BLaER1 treated with 17β-estradiol and CSF1 and Interleukin-3, amounts not matched to agents 10 nM and 100 nM (cell line): ENCODE results near the gene INSC.

Experiments used
- H3K27ac ChIP-seq, 11 experiments: shearing (Covaris generic); formaldehyde crosslinking; 2 replicates each; pipeline ENCODE4 v1.8.1; 2022
- H3K27me3 ChIP-seq, 11 experiments: shearing (Covaris generic); formaldehyde crosslinking; 2 replicates each; pipeline ENCODE4 v1.8.1; 2022
- H3K36me3 ChIP-seq, 11 experiments: shearing (Covaris generic); formaldehyde crosslinking; 2 replicates each; pipeline ENCODE4 v1.8.1; 2022
- H3K4me1 ChIP-seq, 10 experiments: shearing (Covaris generic); formaldehyde crosslinking; 2 replicates each; pipeline ENCODE4 v1.8.1; 2022
- H3K4me2 ChIP-seq, 11 experiments: shearing (Covaris generic); formaldehyde crosslinking; 2 replicates each; pipeline ENCODE4 v1.8.1; 2022
- H3K4me3 ChIP-seq, 10 experiments: shearing (Covaris generic); formaldehyde crosslinking; 2 replicates each; pipeline ENCODE4 v1.8.1; 2022
- H3K9ac ChIP-seq, 11 experiments: shearing (Covaris generic); formaldehyde crosslinking; 2 replicates each; pipeline ENCODE4 v1.8.1; 2022
- H3K9me3 ChIP-seq, 11 experiments: shearing (Covaris generic); formaldehyde crosslinking; replicated peaks in 1 of 11; 2 replicates each; pipeline ENCODE4 v1.8.1; 2022
- H4K20me1 ChIP-seq, 11 experiments: shearing (Covaris generic); formaldehyde crosslinking; 2 replicates each; pipeline ENCODE4 v1.8.1; 2022
- Cebpa-rat ChIP-seq, 11 experiments: shearing (Covaris generic); IDR thresholded peaks; 2 replicates each; pipeline ENCODE4 v1.8.1; 2022

The INSC gene

DNA sequence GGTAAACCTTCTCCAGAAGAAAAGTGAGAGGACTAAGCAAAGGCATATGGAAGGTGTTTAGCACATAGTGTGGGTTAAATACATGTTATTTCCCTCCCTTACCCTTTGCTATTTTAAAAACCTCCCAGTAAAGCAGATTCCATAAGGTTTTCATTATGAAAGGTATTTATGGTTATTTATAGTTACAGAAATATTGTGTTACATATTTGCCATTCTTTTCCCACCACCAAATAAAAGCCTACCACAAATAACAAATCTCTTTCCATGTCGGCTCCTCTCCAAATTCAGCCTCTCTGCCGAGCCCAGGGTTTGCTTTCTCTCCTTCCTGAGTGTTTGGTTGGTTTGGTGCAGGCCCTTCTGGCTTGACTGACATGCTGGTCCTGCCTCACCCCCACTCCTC lies 64.4 kb downstream of the INSC start:
- Histone ChIP-seq H3K4me2 (no peak overlapping the region), H3K9me3 (no peaks in the 10 kb centered on the region), H3K4me3 (no peak overlapping the region), H3K27ac (no peak overlapping the region), H3K4me1 (peaks cover 0 to 5% (median 0%) of the 10 kb centered on the region in 10 experiments; a peak in 2 of 20 replicates), H3K27me3 (no peaks in the 10 kb centered on the region), H4K20me1 (no peaks in the 10 kb centered on the region), H3K36me3 (no peaks in the 10 kb centered on the region), H3K9ac (no peak overlapping the region)
- no peak for TF ChIP-seq Cebpa-rat (IDR thresholded peaks at IDR 0.05)

DNA sequence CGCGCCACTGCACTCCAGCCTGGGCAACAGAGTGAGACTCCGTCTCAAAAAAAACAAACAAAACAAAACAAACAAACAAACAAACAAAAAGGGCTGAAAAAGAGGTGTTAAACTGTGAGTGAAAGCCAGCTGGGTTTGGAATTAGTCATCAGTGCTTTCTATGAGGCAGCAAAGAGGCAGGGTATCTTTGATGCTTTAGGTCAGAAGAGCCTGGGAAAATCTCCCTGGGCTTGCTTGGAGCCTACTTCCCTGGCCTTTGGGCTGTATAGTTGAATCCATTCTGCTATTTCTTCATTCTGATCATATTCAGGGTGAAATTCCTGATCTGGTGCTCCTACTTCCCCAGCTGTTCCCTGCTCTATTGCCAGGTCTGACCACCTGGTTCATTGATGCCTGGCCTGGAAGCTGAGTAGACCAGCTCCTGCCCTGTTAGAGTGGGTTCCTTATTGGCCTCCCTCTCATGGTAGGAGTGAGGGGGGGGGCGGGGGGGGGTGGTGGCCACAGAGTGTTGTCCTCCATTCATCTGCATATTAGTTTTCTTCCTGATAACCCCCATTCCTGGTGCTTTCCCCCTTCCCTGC lies 65.6 kb downstream of the INSC start:
- H3K27ac ChIP-seq: no peak overlapping the region
- H3K36me3 ChIP-seq: no peaks in the 10 kb centered on the region
- no peak overlapping the region for H3K9ac ChIP-seq
- no peak overlapping the region for H3K4me2 ChIP-seq
- peaks cover 0 to 5% (median 0%) of the 10 kb centered on the region in 10 experiments; a peak in 2 of 20 replicates for H3K4me1 ChIP-seq
- H3K27me3 ChIP-seq: no peaks in the 10 kb centered on the region
- no peak overlapping the region for H3K4me3 ChIP-seq
- no peaks in the 10 kb centered on the region for H3K9me3 ChIP-seq
- H4K20me1 ChIP-seq: no peaks in the 10 kb centered on the region
- no peak for TF ChIP-seq Cebpa-rat (IDR thresholded peaks at IDR 0.05)

DNA sequence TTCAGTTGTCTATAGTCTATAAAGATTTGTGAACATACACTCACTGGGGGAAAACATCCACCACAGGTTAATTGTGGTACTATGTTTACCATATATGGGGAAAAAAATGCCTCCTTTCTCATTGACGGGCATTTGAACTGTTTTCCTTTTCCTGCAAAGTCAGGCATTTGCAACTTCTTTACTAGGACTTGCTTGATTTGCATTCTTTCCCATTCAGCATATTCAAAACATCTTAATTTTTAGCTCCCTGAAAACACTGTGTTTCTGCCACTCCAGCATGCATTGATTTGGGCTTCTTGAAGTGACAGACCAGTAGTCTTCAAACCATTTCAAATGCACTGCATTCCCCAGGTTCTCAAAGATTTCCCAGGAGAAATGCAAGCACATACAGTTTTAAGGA lies 67.6 kb downstream of the INSC start:
- TF ChIP-seq Cebpa-rat (IDR thresholded peaks at IDR 0.05): no peak
- H3K4me1 ChIP-seq: no peaks in the 10 kb centered on the region
- no peaks in the 10 kb centered on the region for H4K20me1 ChIP-seq
- no peaks in the 10 kb centered on the region for H3K36me3 ChIP-seq
- H3K4me2 ChIP-seq: no peak overlapping the region
- no peak overlapping the region for H3K27ac ChIP-seq
- no peaks in the 10 kb centered on the region for H3K27me3 ChIP-seq
- H3K9me3 ChIP-seq: no peaks in the 10 kb centered on the region
- no peak overlapping the region for H3K4me3 ChIP-seq
- no peak overlapping the region for H3K9ac ChIP-seq

DNA sequence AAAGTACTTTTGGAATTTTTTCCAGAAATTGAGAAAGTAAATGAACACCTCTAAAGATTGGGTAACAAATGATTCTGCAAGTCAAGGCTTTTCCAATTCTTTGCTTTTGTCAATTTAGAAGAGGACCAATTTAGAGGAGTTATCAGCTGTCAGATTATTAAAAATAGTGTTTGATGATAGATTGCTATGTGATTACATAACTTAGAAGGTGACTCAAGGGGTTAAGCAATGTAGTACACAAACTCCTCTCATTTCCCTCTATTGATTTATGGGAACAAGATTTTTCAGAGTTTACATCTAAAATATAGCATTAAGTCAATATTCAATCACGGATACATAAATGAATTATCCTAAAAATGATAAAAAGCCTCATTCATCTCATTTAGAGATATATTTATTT lies 70.3 kb downstream of the INSC start:
- Histone ChIP-seq H3K4me3 (no peak overlapping the region), H3K4me2 (no peak overlapping the region), H3K4me1 (no peaks in the 10 kb centered on the region), H3K27me3 (no peaks in the 10 kb centered on the region), H3K36me3 (no peaks in the 10 kb centered on the region), H3K27ac (no peak overlapping the region), H4K20me1 (no peaks in the 10 kb centered on the region), H3K9ac (no peak overlapping the region), H3K9me3 (peaks cover 0 to 2% (median 0%) of the 10 kb centered on the region in 11 experiments; a peak in 1 of 22 replicates)
- no peak for TF ChIP-seq Cebpa-rat (IDR thresholded peaks at IDR 0.05)

DNA sequence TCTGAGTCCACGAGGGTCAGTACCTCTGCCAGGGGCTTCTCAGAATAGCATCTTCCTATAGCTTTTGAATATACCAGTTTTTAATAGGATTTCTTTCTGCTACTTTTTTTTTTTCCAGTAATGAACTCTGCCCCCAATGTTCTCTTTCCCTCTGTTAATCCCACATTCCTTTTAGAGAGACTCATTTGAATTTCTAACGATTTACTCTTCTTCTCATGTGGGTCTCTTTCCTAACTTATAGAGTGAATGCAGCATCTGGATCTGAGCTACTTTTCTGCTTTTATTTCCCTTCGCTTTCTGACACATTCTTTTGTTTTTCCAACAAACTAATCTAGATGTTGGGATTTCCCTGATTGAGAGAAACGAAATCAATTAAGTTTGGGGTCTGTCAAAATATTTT lies 71.4 kb downstream of the INSC start:
- Histone ChIP-seq H3K9me3 (peaks cover 0 to 6% (median 0%) of the 10 kb centered on the region in 11 experiments; a peak in 2 of 22 replicates), H3K27ac (no peak overlapping the region), H3K27me3 (no peaks in the 10 kb centered on the region), H3K9ac (no peak overlapping the region), H3K4me2 (no peak overlapping the region), H3K4me1 (peaks cover 0 to 9% (median 3%) of the 10 kb centered on the region in 10 experiments; a peak in 11 of 20 replicates), H4K20me1 (no peaks in the 10 kb centered on the region), H3K4me3 (no peak overlapping the region), H3K36me3 (no peaks in the 10 kb centered on the region)
- TF ChIP-seq Cebpa-rat (IDR thresholded peaks at IDR 0.05): no peak

DNA sequence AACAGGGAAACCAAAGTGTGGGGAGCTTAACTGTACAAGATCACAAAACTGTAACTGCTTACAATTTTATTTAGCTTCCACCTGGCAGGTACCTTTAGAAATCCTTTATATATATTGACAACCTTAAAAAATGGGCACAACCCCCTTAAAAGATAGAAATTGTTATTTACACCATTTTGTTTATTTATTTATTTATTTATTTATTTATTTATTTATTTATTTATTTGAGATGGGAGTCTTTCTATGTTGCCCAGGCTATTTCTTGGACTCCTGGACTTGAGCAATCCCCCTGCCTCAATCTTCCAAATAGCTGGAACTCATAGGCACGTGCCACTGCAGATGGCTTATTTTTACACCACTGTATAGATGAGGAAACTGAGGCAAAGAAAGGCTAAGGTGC lies 74.5 kb downstream of the INSC start:
- no peak overlapping the region for H3K4me3 ChIP-seq
- 0 out of 22 replicates have a peak overlapping the region, but pooled peaks of 1 of the 11 experiments have one; percentile 70 for H3K27ac ChIP-seq
- H3K27me3 ChIP-seq: no peaks in the 10 kb centered on the region
- H4K20me1 ChIP-seq: no peaks in the 10 kb centered on the region
- peaks cover 0 to 21% (median 13%) of the 10 kb centered on the region in 10 experiments; a peak in 11 of 20 replicates for H3K4me1 ChIP-seq
- H3K4me2 ChIP-seq: no peak overlapping the region
- peaks cover 0 to 9% (median 0%) of the 10 kb centered on the region in 11 experiments; a peak in 4 of 22 replicates for H3K9me3 ChIP-seq
- H3K9ac ChIP-seq: no peak overlapping the region
- TF ChIP-seq Cebpa-rat (IDR thresholded peaks at IDR 0.05): no peak
- no peaks in the 10 kb centered on the region for H3K36me3 ChIP-seq

DNA sequence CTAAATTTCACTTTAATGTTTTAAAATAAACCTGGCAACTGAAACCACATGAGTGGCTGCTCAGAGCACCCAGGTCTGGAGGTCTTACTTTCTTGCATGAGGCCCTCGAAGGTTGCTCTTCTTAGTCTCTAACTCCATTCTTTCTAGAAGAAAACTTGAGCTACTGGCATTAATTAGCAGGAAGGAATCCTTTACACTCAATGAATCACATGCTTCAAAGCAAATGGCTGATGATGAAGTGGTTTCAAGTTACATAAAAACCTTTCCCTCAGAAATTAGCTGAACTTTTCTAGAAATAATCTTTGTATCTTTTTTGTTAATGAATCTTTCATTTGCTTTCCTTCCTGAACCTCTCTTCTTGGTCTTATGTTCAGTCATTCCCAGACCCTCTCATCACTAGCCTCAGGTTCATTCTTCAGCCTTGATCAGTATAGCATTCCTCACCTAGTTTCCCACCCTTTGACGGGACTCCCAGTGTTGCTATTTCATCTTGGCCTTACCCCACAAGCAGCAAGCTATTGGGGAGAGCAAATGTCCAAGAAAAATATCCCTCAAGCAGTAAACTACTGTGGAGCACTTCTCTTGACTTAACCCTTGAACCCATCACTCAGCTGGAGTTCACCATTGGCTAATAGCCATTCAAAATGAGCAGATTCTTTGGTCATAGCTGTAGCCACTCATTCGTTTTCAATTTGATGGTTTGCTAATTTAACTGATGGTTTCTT lies 75.1 kb downstream of the INSC start:
- Histone ChIP-seq H3K27me3 (no peaks in the 10 kb centered on the region), H3K9me3 (peaks cover 0 to 9% (median 0%) of the 10 kb centered on the region in 11 experiments; a peak in 4 of 22 replicates), H3K4me3 (no peak overlapping the region), H3K36me3 (no peaks in the 10 kb centered on the region), H3K4me2 (no peak overlapping the region), H3K9ac (no peak overlapping the region), H3K27ac (peak overlapping the region in 5 of 11 experiments; percentile 1 to 71 (median 67); a peak in 7 of 22 replicates), H3K4me1 (peaks cover 0 to 21% (median 13%) of the 10 kb centered on the region in 10 experiments; a peak in 11 of 20 replicates), H4K20me1 (no peaks in the 10 kb centered on the region)
- no peak for TF ChIP-seq Cebpa-rat (IDR thresholded peaks at IDR 0.05)

DNA sequence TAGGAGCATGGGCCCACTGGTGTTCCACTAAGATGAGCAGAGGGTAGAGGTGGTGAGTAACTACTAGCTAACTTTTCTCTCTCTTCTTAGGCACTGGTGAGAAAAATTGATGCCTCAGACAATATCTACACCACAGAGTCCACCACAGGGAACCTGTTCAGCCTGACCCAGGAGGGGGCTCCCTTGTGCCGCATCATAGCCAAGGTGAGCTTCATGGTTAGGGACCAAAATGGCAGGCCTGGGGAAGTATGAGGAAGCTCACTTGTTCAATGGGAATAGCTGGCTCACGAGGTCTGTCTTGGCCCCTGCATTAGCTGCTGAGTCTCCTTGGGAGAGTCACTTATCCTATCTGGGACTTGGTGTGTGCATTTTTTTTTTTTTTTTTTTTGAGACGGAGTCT lies 75.9 kb downstream of the INSC start:
- no peak for TF ChIP-seq Cebpa-rat (IDR thresholded peaks at IDR 0.05)
- Histone ChIP-seq H3K27me3 (no peaks in the 10 kb centered on the region), H3K36me3 (no peaks in the 10 kb centered on the region), H3K4me3 (no peak overlapping the region), H3K4me1 (peaks cover 0 to 21% (median 14%) of the 10 kb centered on the region in 10 experiments; a peak in 11 of 20 replicates), H3K27ac (peak overlapping the region in 6 of 11 experiments; percentile 1 to 71 (median 66); a peak in 10 of 22 replicates), H3K4me2 (peak overlapping the region in 3 of 11 experiments; percentile 9 to 27 (median 18); a peak in 3 of 22 replicates), H4K20me1 (no peaks in the 10 kb centered on the region), H3K9me3 (peaks cover 0 to 9% (median 0%) of the 10 kb centered on the region in 11 experiments; a peak in 4 of 22 replicates), H3K9ac (0 out of 22 replicates have a peak overlapping the region, but pooled peaks of 1 of the 11 experiments have one; percentile 25)

DNA sequence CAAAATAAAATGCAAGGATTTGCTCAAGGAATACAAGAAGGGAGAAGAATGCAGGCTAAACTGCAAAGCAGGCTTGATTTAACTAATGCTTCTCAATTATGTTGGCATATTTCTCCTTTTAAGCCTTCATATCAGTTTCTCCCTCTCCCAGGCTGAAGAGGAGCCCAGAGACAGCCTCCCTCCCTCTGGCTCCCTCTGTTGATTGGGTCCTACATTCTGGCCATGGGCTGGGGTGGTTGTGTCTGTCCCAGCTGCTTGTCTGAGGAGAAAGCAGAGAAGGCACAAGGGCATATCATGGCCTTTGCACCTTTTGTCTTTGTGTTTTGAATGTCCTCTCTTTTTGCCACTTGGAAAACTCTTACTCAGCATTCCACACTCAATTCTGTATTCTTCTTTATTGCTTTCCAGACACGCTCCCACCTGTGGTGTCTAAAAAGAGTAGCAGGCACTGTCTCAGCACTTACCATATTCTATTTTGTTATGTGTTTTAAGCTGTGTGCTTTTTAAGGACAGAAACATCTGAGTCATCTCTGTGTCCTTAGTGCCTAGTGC lies 77.4 kb downstream of the INSC start:
- no peak for TF ChIP-seq Cebpa-rat (IDR thresholded peaks at IDR 0.05)
- Histone ChIP-seq H3K4me1 (peaks cover 0 to 25% (median 15%) of the 10 kb centered on the region in 10 experiments; a peak in 14 of 20 replicates), H3K36me3 (no peaks in the 10 kb centered on the region), H3K27ac (peak overlapping the region in 4 of 11 experiments; percentile 64 to 71 (median 69); a peak in 8 of 22 replicates), H3K9me3 (peaks cover 0 to 9% (median 0%) of the 10 kb centered on the region in 11 experiments; a peak in 4 of 22 replicates), H3K4me3 (no peak overlapping the region), H3K9ac (no peak overlapping the region; a peak in 2 of 22 replicates), H3K4me2 (peak overlapping the region in 7 of 11 experiments; percentile 0 to 53 (median 46); a peak in 8 of 22 replicates), H3K27me3 (no peaks in the 10 kb centered on the region), H4K20me1 (no peaks in the 10 kb centered on the region)
